ENCODE measurements around the gene SCTR. TPM values are rescaled to one million over a fixed set of nuclear protein-coding genes. Genes with fewer than 3 reads are reported as not detected.

SCTR gene
- total RNA-seq, 1 experiment from 2014 or later, result not detected

GRCh38 chr2:119419803-119420508 is 104.3 kb downstream of the SCTR start (continued):
- TF ChIP-seq AR (CRISPR knock-in tag; IDR thresholded peaks at IDR 0.05) (no peak), ZNF138 (CRISPR knock-in tag; conservative IDR thresholded peaks at IDR 0.05) (no peak), SMAD3 (CRISPR knock-in tag; IDR thresholded peaks at IDR 0.05; ENCODE audit: borderline replicate concordance) (no peak)

DNA sequence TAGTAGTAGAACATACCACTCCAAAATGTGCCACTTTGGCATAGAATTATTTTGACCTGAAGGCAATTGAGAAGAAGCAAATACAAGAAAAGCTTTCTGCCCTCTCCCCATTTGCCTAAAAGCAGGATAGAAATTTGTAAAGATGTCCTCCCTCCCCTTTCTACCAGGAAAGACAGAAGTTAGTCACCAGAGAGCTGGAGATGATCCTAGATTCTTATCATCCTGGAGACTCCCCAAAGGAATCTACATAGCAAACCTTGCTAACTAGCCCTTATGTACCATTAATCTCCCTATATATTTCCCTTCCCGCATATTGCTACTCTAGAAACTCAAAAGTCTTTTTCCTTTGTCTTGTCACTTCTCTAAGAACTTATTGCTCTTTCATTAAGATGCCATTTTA is 105.2 kb downstream of the SCTR start:
- H3K4me1 Mint-ChIP-seq, result peaks cover 12% of the 10 kb centered on the region
- H3K36me3 Mint-ChIP-seq, result peaks cover 21% of the 10 kb centered on the region
- CTCF ChIA-PET, result interaction anchor here (0.8 kb wide), 1 partner anchor 57 kb away, joined by 4 read pairs; no protein-coding TSS in a partner anchor

DNA sequence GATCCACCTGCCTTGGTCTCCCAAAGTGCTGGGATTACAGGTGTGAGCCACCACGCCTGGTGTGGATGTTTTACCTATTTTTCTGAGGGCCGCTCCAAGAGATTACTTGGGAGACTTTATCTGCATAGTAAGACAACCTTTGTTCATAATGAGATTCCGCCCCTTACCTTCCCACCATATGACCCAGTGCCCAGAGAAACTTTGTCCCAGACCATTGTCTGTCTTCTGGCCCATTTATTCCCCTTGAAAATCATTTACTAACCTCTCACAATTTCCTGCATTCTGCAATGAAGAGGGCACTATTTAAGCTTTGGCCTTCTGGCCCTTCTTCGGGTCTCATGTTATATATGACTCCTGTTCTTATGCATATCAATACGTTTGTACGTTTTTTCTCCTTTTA is 106.4 kb downstream of the SCTR start:
- POLR2A ChIA-PET, result no interaction called here
- Mint-ChIP-seq H3K4me3 (no peak overlapping the region), H3K9me3 (peaks cover 47% of the 10 kb centered on the region), H3K4me1 (peaks cover 12% of the 10 kb centered on the region), H3K36me3 (peaks cover 21% of the 10 kb centered on the region), H3K27me3 (ENCODE audit: low read depth) (peaks cover 13% of the 10 kb centered on the region), H3K27ac (no peak overlapping the region)
- no peak for TF ChIP-seq EMX1 (CRISPR knock-in tag; IDR thresholded peaks at IDR 0.05)
- ATAC-seq (no peak), DNase-seq (ENCODE audit: low spot score) (no peak)
- CTCF ChIA-PET, result interaction anchor here (0.6 kb wide), 1 partner anchor 225 kb away, joined by 3 read pairs; no protein-coding TSS in a partner anchor

More for the DNA sequence above, 105.2 kb downstream of the SCTR start:
- ATAC-seq, result no peak
- H3K27ac Mint-ChIP-seq, result no peak overlapping the region
- no peak overlapping the region for H3K4me3 Mint-ChIP-seq
- H3K9me3 Mint-ChIP-seq, result peaks cover 40% of the 10 kb centered on the region
- no peak for DNase-seq (ENCODE audit: low spot score)
- no peak for TF ChIP-seq ATF2 (CRISPR knock-in tag; IDR thresholded peaks at IDR 0.05; ENCODE audit: borderline replicate concordance, low read depth)
- peaks cover 13% of the 10 kb centered on the region for H3K27me3 Mint-ChIP-seq (ENCODE audit: low read depth)
- POLR2A ChIA-PET, result no interaction called here

DNA sequence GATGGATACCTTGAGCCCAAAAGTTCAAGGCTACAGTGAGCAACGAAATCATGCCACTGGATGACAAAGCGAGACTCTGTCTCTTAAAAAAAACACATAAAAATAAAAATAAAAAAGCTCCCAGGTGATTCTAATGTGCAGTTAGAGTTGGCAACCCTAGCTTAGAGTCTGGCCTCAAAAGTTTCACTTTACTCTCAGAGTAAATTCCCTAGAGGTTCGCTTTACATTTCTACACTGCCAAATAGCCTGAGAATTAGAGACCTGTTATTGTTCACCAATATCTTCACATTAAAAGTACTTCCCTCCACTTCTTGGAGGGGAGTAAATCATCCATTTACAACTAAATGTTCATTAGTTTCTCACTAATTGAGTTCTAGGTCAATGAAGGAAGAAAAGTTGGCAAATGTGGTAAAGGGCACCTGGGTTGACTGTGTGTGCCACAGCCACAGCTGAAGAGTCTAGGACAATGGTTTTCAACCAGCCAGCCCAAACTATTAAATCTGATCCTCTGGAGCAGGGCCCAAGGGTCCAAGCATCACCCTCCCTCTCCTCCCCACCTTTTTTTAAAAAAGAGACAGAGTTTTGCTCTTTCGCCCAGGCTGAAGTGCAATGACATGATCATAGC is 107.9 kb downstream of the SCTR start:
- no peak for TF ChIP-seq SOX15 (CRISPR knock-in tag; IDR thresholded peaks at IDR 0.05)
- TF ChIP-seq ZNF532 (CRISPR knock-in tag; IDR thresholded peaks at IDR 0.05; ENCODE audit: borderline replicate concordance), result no peak
- TF ChIP-seq ZBTB21 (CRISPR knock-in tag; IDR thresholded peaks at IDR 0.05; ENCODE audit: borderline replicate concordance), result no peak
- TF ChIP-seq E2F5 (CRISPR knock-in tag; IDR thresholded peaks at IDR 0.05), result no peak
- no peak for TF ChIP-seq ZBTB43 (CRISPR knock-in tag; IDR thresholded peaks at IDR 0.05)
- no peak for TF ChIP-seq HMGA2 (CRISPR knock-in tag; IDR thresholded peaks at IDR 0.05)
- H3K4me3 Mint-ChIP-seq, result no peak overlapping the region
- H3K4me1 Mint-ChIP-seq, result peaks cover 7% of the 10 kb centered on the region
- ATAC-seq (no peak), DNase-seq (ENCODE audit: low spot score) (no peak)
- H3K36me3 Mint-ChIP-seq, result peaks cover 10% of the 10 kb centered on the region
- no peak overlapping the region for H3K27ac Mint-ChIP-seq
- POLR2A ChIA-PET, result no interaction called here
- H3K9me3 Mint-ChIP-seq, result peaks cover 38% of the 10 kb centered on the region
- CTCF ChIA-PET, result interaction anchor here (2.1 kb wide), 1 partner anchor 60 kb away, joined by 10 read pairs; no protein-coding TSS in a partner anchor
- H3K27me3 Mint-ChIP-seq (ENCODE audit: low read depth), result peaks cover 3% of the 10 kb centered on the region
